Measurements from ENCODE around the gene DCST2.
A peak's percentile ranks its signal among the peaks of the same experiment; 100 is the strongest.

DCST2 gene

DNA sequence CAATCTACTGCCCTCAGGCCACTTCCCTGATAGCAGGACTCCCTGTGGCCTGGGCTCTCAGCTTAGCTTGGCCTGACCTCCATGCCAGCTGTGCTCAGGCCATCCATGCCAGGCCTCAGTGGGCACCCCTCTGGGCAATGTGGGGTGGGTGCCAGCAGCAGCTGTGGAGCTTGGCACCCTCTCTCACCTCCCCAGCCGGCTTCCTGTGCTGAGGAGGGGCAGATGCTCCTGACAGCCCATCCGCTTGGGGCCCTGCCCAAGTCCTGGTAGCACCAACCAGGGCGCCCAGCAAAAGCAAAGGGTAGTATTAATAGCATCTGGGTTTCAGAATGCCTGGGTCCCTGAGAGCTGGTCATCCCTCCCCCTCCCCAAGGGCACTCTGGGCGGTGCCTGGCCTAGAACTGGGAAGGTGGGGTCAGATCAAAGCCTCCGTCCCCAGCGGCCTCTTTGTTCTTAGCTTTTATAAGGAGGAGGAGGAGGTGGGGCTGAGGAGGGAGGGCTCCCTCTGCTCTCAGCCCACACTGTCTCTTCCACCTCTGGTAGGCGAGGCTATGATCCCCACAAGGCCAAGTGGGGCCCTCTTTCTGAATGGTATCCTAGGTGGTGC, 36.1 kb upstream of the DCST2 start:
- no peak for DNase-seq

DNA sequence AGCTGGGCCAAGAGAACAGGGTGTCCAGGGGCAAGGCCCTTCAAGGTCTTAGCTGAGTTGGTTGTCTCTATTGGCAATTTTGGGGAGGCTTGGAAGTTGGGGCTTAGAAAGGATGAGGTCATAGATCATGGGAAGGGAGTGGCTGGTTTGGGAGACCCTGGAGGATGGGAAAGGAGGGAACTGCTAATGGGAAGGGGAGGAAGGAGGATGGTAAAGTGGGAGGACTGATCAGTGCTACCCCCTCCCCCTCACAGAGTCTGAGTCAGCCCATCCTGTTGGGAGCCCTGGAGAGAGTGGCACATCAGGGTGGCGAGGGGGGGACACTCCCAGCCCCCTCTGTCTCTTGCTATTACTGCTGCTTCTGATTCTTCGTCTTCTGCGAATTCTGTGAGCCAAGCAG, 35.0 kb upstream of the DCST2 start:
- no peak for DNase-seq

DNA sequence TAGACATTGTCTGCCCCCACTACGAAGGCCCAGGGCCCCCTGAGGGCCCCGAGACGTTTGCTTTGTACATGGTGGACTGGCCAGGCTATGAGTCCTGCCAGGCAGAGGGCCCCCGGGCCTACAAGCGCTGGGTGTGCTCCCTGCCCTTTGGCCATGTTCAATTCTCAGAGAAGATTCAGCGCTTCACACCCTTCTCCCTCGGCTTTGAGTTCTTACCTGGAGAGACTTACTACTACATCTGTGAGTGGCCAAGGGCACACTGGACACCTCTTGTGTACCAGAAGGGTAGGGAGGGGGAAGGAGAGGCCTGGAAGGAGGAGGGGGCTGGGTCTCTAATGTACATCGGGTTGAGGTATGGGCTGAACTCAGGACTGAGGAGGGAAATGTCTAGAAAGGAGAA, 33.2 kb upstream of the DCST2 start:
- DNase-seq = no peak

DNA sequence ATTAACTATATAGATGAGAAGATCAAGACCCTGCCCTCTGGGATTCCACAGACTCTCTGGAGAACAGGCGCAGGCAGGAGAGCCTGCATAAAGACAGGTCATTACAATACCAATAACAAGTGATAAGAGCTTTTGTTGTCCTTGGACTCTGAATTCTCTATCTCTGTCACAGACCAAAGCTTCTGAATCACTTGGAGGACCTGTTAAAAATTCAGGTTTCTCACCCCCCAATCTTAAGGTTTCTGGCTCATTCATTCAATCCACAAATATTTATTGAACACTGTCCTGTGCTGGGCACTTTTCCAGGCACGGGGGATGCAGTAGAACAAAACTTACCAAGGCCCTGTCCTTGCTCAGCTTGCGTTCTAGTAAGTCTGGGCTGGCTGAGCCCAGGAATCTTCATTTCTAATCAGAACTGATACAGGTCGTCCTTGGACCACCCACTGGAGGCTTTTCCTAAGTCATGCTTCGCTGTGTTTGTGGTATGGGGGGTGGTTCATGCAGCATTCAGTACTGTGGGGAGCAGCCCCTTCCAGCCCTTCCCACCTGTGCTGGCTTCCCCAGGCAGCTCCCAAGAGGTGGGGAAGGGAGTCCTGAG, 31.4 kb upstream of the DCST2 start:
- DNase-seq = no peak

DNA sequence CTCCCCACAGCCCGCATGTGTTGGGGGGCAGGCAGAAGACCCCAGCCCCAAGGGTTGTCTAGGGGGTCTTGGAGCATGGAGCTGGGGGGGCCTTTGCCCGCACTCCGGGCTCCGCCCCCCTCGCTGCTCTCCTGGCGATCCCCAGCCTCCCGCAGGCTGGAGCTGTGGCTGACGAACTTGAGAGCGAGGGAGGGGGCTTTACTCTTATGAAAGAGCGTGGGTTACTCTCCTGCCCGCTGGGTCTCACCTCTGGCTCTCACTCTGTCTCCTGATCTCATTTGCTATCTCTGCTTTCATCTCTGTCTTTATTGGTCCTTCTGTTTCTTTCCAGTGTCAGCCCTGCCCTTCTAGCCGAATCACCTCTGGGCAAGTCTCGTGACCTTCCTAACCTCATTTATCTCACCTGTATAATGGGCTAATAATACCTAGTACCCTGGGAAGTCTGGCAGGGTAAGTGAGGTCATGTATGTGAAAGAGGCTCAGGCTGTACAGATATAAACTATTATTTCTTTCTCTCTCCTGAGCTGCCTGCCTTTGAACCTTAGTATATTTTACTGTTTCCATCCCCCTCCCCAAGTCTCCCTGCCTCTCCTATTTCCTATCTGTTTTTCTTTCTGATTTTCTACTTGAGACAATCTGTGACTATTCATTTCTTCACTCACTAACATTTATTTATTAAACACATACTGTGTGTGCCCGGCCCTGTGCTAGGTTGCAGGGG, 30.7 kb upstream of the DCST2 start:
- no peak for DNase-seq

DNA sequence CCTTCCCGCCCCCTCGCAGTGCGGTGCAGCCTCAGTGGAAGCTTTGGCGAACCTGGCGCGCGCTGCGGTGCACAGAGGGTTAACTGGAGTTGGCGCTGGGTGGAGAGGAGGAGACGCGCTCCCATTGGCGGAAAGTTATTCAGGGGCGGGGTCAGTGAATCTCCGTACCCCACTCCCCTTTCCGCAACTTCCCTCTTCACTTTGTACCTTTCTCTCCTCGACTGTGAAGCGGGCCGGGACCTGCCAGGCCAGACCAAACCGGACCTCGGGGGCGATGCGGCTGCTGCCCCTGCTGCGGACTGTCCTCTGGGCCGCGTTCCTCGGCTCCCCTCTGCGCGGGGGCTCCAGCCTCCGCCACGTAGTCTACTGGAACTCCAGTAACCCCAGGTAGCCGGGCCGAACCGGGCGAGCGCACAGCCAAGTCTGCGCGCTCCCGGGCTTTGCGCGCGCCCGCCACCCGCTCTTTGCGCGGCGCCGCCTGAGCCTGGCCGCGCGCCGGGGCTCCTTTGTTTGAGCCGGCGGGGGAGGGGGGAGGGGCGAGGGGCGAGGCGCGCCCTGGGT, 30.0 kb upstream of the DCST2 start, which contains the start of gene EFNA4:
Gene EFNA4 (plus strand): TSS at position 191 of the 561 bp plus-strand sequence. CDS start 84 bp downstream, at position 275.
- peak; percentile 74 for DNase-seq

DNA sequence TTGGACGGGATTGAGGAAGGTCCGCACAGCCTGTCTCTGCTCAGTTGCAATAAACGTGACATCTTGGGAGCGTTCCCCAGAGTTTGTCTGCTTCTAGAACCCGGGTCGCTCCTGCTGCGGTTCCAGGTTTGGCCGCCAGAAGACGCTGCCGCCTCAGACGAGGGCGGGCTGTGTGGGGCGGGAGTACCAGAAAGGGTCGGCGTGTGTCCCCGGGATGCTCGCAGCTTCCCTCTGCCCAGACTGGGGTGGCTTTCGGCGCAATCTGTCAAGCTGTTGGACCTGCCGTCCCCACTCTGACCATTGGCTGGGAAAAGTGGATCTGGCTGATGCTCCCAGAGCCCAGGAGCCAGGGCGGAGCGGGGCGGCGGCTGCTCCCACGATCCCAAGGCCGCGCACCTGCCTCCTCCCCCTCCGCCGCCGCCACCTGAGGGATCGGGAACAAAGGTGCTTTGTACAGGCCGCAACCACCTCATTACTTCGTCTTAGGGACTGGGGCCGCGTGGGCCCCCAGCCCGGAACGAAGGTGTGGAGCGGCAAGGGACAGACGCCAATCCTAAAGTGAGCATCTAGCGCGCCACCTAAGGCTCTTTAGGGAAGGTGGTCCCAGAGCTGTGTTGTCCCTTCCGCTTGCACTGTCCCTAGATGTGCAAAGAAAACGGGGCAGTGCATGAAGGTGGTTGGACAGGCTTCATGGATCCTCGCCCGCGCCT, 29.3 kb upstream of the DCST2 start:
- DNase-seq = no peak

DNA sequence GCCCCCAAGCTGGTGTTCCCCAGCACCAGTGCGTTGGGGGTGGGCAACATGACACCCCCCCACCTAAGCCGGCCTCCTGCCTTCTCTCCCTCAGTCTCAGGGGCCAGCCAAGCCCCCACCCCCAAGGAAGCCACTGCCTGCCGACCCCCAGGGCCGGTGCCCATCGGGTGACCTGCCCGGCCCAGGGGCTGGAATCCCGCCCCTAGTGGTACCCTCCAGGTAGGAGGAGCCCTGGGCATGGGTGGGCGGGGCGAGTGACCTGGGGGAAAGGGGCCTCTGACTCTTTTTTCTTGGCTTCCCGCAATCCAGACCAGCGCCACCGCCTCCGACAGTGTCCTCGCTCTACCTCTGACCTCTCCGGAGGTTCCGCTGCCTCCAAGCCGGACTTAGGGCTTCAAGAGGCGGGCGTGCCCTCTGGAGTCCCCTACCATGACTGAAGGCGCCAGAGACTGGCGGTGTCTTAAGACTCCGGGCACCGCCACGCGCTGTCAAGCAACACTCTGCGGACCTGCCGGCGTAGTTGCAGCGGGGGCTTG, 28.6 kb upstream of the DCST2 start:
- no peak for DNase-seq

DNA sequence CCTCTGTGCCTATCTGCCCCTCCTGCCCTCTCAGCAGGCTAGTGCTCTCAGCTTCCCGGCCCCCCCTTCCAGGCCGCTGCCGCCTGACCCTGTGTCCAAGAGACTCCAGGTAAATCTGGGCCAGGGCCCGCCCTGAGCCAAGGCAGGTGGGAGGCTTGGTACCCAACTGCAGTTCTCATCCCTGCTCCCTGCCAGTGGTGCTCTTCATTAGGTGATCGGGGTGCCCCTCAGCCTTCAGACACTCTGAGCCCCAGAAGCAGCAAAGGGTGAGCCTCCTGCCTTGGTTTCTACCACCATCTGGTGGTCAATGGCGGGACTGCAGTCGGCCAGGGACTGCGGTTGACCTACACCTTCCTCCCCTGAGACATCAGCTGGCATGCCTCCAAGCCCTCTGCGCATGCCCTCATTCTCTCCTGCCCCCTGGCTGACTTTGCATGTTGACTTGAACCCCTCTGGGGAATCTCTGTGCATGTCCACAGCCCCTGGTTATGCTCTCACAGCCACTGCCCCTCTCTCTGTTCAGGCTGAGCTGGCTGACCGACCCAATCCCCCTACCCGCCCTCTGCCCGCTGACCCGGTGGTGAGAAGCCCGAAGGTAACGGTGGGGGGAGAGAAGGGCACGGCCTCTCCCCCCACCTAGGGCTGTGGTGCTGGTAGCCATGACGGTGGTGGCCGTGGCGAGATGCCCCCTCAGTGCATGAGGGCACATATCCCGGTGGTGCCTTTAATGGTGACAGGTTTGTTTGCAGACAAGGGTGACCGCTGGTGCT, 28.0 kb upstream of the DCST2 start:
- DNase-seq = peak; percentile 84

DNA sequence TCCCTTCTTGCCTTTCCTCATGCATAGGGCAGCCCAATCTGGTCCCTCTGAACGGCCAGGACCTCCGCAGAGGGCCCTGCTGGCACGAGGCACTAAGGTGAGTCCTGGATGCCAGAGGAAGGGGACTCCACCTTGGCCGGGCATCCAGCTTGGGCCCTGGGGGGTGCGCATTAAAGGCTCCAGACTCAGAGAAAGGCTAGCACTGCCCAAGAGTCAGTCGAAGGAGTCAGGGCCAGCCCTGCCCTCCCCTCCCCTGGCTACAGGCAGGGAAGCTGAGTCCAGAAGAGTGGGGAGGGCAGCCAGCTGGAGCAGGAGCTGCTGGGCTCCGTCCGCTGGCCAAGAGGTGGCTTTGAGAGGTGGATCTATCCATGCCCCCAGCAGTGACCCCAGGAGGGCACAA, 27.2 kb upstream of the DCST2 start:
- no peak for DNase-seq

DNA sequence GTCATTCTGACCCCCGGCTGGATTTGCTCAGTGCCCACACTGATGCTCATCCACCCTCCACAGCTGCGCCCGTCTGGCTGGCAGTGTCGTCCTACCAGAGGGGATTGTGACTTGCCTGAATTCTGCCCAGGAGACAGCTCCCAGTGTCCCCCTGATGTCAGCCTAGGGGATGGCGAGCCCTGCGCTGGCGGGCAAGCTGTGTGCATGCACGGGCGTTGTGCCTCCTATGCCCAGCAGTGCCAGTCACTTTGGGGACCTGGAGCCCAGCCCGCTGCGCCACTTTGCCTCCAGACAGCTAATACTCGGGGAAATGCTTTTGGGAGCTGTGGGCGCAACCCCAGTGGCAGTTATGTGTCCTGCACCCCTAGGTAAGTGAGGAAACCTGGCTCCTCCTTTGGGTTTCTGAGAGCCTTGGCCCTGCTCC, 24.2 kb upstream of the DCST2 start:
- DNase-seq = no peak

DNA sequence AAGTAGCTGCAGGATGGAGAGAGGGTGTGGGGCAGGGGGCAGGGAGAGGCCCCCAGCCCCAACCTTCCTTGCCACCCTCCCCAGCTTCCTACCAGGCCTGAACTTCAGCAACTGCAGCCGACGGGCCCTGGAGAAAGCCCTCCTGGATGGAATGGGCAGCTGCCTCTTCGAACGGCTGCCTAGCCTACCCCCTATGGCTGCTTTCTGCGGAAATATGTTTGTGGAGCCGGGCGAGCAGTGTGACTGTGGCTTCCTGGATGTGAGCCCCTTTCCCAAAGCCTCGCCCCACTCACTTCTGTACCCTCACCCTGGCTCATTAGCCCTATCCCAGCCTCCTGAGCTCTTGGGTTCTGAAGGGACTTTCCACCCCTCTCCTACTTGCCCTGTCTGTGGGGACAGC, 23.5 kb upstream of the DCST2 start:
- DNase-seq = no peak

DNA sequence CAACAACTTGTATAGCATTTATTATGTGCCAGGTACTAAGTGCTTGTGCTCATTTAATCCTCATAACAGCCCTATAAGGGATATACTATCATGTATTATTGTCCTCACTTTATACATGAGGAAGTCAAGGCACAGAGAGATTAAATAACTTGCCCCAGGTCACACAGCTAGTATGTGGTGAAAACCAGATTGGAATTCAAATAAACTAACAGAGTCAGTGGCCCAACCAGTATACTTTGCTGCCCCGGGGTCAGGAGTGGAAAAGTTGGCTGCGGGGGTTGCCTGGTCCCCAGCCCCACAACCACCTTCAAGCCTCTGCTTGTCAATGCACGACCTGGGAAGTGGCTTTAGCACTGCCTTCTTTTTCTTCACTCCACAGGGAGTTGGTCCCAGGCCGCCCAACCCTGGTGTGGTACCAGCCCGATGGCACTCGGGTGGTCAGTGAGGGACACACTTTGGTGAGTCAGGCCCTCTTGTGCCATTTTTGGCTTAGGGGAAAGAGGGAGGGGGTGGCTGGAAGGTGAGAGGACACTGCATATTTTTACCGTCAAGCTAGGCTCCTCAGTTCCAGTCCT, 20.0 kb upstream of the DCST2 start:
- DNase-seq = no peak

DNA sequence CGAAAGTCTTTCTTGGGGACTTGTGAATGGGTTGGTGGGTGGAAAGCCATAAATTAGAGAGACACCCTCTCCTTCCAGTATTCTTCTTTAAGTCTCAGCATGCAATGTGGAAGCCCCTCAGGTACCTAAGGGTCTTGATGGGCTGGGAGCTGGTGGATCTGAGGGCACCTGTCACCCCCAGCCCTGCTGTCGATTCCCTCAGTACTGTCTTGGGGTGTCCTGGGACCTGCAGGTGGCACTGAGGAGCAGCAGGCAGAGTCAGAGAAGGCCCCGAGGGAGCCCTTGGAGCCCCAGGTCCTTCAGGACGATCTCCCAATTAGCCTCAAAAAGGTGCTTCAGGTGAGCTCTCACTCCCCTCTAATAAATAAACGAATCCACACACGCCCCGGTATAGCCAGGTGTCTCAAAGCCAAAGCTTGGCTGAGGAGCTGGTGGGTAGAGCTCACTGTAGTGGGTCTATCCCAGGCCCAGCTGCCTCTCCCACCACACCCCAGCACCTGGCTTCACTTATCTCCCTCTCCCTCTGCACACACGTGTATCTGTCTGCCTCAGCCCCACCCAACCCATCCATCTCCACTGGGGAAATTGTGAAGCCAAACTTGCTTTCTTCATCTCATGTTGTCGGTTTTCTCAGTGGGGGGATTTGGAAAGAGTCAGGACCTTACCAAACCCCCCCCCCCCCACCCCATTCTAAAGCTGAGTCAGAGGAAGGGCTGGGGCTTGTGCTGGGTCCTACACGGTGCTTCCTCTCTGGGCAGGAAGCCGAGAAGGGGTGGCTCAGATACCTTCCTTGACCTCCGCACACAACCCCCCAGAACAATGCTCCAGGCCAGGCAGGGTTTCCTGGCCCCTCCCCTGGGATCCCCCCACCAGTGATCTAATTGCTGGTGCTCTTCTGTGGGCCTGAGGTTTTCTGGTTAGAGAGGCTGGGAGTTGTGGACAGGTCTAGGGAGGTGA, 19.1 kb upstream of the DCST2 start:
- DNase-seq = no peak

DNA sequence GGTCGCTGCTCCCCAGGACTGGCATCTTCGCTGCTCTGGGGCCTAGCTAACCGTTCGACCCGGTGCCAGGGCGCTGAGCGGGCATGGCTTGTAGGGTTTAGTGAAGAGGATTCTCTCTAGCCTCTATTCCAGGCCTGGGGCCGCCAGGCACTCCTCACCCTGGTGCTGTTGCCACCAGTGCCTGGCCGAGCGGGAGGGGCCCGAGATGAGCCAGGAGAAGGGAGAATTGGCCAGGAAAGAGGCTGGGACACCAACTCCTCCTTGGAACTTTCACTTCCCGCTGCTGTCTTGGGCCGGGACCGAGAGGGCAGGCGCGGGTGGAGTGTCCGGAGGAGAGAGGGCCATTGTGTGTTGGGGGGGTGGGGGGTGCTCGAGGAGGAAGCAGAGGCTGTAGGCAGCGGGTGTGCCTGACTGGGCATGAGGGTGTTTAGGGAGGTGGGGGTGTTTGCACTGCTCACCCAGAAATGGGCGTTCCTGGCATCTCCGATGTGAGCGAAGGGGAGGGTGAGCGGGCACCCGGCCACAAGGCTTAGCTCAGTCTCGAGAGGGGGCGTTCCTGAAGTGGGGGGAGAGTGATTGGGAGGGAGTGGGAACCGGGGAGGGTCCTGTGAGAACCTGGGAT, 18.3 kb upstream of the DCST2 start:
- DNase-seq = no peak

DNA sequence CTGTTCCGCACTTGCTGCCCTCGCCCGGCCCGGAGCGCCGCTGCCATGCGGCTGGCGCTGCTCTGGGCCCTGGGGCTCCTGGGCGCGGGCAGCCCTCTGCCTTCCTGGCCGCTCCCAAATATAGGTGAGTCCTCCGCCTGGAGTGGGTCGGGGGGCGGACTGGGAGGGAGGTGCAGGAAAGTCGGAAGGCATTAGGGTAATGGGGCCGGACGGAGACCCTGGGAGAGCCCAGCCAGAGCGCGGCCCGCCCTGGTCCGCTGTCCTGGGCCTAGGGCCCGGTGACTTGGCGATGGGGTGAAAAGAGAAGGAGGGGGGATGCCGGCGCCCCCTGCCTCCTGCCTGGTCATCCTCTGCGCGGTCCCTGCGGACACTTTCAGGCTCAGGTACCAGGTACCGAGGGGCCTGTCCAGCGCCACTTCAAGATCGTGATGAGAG, 17.8 kb upstream of the DCST2 start:
- DNase-seq = no peak

DNA sequence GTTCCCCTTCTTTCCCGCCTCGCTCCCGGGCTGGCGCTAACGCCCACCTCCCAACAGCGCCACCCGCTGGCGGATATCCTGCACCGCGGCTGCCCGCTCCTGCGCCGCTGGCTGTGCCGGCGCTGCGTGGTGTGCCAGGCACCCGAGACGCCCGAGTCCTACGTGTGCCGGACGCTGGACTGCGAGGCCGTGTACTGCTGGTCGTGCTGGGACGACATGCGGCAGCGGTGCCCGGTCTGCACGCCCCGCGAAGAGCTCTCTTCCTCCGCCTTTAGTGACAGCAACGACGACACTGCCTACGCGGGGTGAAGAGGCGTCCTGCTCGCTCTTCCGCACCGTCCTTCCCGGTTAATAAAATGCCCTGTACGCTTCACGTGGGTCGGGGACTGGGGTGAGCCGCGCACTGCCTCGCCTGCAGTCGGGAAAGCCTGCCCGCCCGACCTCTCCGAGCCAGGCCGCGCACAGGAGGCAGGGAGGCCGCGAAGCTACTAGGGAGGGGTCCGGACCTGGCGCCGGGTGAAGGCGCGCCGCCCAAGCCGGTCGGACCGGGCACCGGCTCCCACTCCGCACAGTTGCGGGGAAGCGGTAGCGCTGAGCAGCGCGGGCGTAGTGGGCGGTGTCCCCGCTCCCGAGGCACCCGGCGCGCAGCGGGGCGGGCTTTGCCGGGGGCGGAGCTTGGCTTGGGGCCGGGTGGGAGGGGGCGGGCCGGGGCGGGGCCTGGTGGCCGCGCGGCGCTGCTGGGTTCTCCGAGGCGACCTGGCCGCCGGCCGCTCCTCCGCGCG, 17.2 kb upstream of the DCST2 start, which contains the start of gene ADAM15:
Gene ADAM15 (plus strand): TSS at position 757 of the 782 bp plus-strand sequence. CDS start 71 bp downstream, outside the sequence.
- peak; percentile 46 for DNase-seq

DNA sequence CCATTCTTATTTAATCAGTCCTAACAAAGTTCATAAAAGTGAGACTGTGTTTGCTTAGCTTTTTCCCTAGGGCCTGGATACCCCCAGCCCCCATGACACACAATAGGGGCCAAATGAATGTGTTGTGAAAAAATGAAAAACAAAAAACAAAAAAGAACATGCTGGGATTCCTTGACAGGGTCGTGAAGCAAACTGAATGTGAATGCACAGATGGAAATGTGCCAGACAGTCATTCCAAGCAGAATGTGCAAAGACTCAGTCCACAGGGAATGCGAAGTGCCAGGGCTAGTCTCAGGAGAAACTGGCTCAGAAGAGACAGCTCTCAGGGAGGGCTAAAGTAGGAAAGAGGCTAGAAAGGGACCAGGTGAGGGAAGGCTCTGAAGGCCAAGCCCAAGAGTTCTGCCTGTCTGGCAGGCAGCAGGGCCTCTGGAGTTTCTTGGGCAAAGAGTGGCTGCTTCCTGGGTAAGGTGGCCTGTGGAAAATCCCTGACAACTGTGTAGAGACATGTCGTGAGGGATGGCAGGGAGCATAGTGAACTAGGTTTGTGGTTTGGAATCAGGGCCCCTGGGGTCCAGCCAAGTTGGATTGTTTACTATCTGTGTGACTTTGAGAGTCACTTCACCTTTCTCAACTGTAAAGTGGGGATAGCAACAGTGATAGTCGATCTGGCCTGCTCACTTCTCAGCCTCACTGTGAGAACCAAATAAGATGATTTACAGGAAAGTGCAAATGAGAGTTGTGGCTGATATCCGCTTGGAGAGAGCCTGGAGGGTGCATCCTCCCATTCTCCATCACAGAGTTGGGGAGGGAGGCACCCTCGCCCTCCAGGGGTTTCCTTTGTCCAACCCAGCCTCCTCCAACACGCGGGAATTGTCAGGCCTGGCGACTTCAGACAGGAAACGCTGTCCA, 16.3 kb upstream of the DCST2 start:
- no peak for DNase-seq
